ENCODE results near the gene CHN2.
A peak's percentile ranks its signal among the peaks of the same experiment; 100 is the strongest.
"Not testable (repeated sequence)": the region's sequence is repeated elsewhere in the genome, so short reads cannot be mapped to it uniquely, and the experiment has no call there.

CHN2 gene

DNA sequence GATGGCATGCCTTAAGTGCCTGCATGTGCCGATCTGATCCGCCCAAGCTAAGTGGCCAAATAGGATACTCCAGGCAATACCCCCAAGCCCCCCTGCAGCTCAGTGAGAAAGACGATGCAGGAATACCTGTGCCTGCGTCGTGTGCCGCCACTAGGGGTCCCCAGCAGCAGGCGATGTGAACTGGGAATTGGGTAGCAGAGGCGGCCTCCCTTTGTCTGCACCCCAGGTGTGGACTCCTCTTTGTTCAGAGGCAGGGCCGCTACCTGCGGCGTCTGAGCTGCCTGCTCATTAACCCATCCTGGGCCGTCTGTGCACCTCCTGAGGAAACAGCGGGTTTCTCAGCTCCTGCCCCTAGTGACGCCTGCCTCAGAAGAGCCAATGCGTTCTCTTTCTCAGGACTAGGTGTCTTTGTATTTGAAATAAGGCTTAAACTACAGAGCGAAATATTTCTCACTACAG is 4.8 kb upstream of the CHN2 start:
- DNase-seq (ENCODE audit: low read depth, low spot score): peak; percentile 8

DNA sequence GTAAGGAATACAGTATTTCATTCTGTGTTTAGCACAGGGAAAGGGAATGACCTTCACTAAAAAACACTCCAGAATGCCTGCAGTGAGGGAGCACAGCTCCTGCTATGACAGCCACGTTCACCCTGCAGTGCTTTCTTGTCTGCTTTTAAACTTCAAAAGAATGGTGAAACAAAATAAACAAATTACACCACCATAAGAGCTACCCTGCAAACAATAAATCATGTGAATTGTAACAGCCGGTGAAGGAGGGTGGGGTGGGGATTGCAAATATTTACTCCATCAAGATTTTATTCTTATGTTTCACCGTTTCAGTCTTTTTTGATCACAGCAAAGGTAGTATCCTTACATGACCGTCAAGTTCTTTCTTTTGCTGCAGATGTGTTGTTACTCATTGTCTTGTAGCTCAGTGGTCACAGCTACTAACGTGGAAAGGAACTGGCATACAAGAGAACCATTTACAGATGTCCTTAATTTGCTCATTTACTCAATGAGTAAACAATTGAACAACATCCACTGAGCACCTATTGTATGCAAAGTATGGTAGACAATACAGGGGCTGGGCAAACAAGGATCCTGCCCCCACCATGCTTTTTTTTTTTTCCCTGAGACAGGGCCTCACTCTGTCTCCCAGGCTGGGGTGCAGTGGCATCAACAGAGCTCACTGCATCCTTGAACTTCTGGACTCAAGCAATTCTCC is 4.1 kb upstream of the CHN2 start:
- no peak for DNase-seq (ENCODE audit: low read depth, low spot score)

DNA sequence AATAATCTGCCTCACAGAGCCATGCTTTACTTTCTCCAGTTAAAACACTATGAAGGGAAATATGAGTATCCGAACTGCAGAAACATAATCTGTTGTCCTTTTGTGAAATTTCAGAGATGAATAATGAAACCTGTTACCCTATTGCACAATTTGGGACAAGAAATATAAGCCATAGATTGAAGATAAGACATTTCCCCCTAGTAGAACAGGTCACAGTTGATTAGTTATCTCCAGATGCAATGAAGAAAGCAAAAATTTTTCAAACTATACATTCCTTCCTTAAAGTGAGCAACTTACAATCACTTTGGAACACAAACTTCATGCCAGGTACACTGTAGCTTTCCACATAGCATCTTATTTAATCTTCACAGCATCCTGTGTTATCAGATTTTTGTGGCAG is 2.3 kb upstream of the CHN2 start:
- DNase-seq (ENCODE audit: low read depth, low spot score): no peak

DNA sequence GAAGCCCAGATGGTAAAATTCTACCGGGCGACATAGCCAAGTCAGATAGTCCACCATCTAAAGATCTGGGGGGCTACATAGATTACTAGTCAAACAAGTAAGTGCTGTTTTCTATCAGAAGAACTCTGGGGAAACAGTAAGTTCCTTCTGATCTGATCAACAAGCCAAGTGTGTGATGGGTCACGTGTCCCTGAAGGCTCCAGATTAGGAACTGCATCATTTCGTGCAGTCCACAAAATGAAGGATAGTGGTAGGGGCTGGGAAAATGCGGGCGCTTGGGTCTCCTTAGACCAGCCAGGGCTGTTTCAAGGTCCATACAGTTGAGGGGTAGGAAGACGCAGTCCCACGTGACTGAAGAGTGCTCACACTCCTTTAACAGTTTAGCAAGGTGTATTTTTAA is 1.8 kb upstream of the CHN2 start:
- no peak for DNase-seq (ENCODE audit: low read depth, low spot score)

DNA sequence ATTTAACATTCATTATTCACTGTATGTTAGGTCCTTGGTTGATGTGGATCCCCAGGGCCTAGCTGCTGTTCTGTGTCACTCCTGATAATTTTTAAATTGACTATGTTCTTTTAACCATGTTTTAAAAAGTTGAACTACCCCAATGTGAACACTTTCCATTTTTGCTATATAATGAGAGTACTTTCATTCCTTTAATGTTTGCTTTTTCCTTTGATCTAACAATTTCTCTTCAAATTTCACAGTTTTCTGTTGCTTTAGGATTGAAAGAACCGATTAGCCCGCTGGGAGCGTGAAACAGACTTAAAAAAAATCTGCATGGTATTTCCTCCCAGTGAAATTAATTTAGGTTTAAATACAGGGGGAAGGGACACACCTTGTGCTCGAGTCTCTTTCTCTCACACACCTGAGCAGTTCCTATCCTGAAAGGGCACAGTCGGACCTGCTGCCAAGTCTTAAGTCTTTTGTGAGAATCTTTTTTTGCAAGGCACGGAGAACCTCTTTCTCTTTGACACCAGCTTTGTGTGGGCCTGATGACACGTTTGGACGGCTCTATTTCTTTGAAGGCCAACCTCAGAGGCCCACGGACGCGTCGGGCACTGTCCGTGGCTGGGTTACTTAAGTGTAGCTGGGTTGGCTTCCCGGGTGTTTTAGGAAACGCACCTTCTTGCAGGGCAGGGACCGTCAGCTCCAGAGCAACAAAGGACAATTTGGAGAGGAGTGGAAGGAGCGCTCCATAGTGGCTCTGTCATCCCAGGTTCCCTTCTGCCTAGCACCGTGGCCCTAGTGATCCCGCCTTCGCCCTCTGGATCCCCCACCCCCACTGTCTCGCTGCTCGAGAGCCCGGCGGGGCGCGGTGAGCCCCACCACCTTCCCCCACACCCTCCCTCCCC is 1.0 kb upstream of the CHN2 start:
- no peak for DNase-seq (ENCODE audit: low read depth, low spot score)

DNA sequence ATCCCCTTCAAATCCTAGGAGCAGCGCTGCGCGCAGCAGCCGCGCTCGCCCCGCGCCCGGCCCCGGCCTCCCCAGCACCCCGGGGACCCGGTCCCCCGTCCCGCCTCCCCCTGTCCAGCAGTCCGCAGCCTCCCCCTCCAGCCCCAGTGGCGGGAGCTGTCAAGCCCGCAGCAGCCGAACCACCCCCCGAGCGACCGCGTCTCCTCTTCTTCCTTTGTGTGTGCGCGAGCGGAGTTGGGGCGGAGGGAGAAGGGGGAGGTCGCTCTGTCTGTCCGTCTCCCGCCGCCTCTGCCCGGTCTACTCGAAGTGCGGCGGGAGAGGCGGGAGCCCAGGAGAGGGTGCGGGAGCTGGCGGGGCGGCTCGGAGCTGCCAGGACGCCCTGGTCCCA is 375 bp upstream of the CHN2 start:
- no peak for DNase-seq (ENCODE audit: low read depth, low spot score)

DNA sequence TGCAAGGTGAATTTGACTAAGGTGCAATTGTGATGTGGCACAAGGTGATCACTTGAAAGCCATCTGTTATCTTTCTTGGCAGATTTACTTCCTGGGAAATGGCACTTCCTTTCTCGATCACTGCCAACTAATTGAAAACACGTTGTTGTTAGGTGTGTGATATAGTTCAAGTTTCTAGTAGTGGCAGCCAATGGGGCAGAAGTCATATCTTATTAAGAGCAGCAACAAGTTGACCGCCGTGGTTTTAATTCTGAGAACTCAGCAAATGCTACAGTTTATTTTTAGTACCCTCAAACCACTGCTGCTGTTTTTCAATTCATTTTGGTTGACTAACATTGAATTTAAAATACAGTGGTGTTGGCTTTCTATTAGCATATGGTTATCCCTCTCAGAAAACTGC is 1.6 kb downstream of the CHN2 start:
- DNase-seq (ENCODE audit: low read depth, low spot score): no peak

DNA sequence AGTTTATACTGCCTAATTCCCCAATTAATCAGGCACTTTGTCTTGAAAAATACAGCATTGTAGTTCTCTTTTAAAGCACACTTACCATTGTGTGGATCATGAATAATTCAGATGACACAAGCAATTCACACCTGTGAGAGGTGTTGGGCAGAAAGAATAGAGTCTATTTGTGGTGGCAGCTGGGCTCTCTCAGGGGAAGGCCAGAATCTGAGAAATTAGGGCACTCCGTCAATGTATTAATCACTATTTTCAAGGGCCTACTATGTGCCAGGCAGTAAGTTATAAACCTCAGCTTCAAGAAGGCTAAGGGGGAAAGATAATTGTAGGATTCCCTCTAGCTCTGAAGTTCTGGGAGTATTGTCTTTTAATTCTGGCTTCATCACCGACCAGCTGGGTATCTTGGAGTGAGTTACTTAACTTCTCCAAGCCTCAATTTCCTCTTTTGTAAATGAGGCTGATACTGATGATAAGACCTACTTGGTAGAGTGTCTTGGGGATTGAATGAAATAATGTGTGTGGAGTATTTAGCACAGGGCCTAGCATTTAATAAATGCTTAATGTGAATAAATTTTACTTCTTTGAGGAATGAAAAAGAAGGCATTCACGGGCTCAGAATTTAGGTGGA is 2.5 kb downstream of the CHN2 start:
- no peak for DNase-seq (ENCODE audit: low read depth, low spot score)

DNA sequence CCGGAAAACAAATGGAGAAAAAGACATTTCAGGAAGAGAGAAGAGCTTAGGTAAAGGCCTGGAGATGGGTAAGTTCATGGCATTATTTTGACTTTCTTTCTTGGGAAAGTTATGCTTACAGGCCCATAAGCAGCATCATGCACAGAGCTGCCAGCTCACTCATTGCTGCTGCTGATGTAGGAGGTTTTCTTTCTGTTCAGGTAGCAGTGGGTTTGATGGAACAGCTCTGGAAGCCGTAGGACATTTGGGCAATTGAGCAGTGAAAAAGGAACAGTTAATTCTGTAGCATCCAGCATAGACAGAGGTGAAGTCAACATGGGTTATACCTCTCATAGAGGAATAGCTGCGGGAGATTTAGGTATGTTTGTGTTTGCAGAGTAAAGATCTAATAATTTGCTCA is 3.3 kb downstream of the CHN2 start:
- no peak for DNase-seq (ENCODE audit: low read depth, low spot score)

DNA sequence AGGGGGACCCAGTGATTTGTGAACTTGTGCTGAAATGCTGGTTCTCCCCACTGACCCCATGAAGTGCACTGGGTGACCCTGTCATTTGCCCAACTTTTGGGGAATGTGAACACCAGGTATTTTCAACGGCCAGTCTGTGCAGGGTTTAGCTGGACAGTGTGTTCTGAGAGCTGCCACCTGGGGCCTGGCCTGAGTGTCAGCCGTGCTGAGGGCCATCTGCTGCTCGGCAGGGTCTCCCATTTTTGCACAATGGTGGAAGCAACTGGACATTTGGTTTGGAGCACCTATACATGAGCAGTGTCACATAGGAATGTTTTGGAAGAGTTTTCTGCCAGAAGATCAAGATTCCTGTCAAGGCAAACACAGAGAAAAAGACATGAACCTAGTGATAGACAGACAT is 5.2 kb downstream of the CHN2 start:
- DNase-seq (ENCODE audit: low read depth, low spot score): no peak

DNA sequence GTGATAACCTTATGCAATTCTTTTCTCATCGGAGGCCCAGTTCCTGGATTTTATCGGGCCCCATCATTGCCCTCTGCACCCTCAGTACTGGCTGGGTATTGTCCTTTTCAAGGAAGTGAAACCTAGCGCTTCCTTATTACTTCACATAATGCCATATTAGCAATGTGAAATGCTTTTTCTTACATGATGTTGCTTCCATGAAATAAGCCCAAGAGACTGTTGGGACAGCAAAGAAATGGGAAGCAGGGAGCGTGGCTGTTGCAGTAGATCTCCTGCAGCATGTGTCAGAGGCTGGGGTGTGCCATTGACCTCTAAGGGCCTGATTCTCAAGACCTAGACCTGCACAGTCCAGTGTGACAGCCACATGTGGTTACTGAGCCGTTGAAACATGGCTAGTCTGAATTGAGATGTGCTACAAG is 8.1 kb downstream of the CHN2 start:
- DNase-seq (ENCODE audit: low read depth, low spot score): no peak

DNA sequence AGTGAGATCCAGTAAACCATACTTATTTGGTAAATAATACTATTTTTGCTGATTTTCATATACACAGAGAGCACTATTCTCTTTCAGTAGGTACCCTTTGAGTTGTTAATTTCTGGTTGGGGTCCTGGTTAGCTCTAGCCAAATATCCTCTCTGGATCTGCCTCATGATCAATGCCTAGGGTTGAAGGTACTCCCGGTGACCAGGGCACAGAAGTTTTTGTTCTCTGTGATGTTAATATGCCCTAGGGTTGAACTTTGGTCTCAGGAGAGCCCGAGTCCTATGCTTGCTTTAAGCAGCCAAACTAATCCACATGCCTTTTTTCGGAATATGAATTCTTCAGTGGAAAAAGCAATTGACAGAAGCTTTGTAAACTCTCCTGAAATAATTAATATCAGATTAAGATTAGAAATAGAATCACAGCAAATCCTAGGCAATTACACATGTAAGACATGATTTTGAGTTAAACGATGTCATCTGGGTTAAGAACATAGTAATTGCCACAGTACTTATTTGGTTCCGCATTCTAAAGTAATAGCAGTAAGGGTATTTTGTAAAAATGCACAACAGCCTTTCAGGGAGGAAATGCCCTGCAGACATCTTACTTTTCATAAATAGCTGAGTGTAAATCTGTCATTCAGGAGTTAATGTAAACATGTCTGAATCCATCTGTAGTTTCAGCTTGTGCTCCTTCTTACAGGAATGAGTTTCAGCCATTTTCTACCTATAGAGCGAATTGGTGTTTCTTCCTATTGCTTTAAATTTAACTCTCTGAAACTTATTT is 10.1 kb downstream of the CHN2 start:
- DNase-seq (ENCODE audit: low read depth, low spot score): no peak

DNA sequence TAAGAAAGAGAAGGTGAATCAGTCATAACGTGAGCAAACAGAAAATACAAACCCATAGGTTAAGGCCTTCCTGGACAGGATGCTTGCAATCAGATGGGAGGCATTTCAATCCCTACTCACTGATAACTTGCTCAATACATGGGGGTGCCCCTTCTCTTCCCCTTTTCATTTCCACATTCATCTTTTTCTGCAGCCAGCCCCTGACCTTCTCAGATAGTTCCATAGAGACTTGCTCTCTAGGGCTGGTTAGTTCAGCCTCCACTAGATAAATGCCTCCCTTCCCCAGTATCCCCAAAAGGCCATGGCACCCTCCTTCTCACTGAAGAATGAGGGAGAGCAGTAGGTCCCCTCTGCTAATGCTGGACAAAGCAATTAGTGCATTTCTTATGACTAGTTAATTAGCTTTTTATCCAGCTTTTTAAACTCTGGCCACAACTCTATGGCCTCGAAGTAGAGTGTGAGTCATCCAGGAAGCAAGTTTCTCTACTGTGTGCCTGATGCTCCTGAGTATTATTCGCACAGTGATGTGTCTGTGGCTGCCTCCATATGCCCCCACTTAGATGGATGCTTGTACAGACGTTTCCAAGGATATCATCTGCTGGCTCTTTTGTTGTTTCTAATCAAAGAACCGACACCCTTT is 12.7 kb downstream of the CHN2 start:
- no peak for DNase-seq (ENCODE audit: low read depth, low spot score)

DNA sequence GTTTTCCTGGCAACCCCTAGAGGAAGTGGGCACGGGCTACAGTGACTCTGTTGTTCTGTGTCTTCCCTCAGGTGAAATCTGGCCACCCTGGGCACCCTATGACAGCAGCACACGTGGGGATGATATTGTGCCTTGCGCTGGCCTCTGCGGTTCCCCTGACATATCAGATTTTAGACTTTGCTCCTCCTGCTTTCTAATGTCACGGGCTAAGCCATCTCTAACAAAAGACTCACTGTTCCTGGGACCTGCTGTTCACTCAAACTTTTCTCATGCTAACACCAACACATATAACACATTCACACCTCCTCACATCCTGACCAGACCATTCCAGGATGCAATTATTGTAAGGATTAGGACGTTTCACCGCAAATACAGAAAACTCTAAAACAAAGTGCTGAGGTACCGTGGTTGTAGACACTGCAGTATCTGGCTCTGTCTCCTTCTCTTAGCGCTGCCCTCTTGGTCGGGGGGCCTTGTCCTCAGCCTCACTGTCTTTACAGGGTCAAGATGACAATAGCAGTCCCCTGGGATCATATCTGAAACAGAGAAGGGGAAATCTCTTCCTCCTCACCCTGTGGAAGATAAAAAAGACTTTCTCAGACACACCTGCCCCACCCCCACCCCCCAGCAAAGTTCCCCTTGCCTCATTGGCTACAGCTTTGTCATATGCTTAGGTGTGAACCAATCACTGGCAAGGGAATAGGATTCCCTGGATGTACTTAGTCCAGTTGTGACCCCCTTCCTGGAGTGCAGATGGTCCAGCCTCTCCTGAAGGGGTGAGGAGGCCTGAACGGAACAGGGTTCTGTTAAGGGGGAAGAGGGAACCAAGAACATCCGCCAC is 14.1 kb downstream of the CHN2 start:
- no peak for DNase-seq (ENCODE audit: low read depth, low spot score)

DNA sequence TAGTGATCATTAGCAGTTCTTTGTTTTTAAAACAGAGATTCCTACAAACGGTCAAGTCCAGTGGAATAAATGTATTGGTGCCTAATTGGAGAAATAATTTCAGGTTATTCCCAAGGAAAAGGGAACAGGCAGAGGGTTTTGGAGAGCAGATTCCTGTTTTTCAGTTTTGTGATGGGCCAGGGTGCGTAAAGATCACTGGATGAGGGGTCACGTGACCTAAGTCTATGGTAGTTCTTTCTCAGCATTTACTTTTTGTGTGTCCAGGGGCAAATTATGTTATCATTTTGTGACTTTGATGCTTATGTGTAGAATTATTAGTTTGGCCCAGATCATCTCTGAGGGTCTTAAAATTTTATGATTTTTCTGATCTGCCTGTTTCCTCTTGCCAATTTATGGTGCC is 15.2 kb downstream of the CHN2 start:
- DNase-seq (ENCODE audit: low read depth, low spot score): no peak

DNA sequence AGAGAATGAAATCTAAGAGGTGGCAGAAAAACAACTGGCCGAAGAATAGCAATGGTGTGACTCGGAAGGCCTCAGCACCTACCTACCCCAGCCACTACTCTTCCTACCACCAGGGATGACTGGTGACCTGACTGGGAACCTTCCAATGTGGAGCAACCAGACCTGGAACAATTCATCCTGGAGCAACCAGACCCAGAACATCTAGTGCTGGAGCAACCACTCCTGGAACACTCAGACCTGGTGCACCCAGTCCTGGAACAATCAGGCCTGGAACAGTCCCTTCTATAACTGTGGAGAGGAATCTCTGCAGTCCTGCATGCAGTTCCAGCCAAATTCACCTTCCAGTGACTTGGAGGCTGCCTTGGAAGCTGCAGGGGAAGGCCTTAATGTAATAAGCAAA is 18.2 kb downstream of the CHN2 start:
- not testable (repeated sequence) for DNase-seq (ENCODE audit: low read depth, low spot score)

DNA sequence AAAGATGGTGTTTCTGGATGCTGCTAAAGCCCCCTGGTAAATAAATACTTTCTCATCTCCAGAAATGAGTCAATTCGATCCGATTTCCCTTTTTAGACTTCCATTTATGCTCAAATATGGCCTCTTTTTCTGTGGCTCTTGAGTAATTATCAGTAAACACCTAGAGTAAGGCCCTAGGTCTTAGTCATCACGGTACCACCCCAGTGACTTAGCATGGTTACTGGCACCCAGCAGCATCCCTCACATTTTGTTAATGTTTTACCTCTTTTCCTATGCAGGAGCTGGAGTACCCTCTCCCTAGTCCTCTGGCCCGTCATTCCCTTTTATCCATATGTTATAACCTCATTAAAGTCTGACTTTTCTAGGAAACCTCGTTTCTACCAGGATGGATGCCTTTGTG is 19.5 kb downstream of the CHN2 start:
- no peak for DNase-seq (ENCODE audit: low read depth, low spot score)

DNA sequence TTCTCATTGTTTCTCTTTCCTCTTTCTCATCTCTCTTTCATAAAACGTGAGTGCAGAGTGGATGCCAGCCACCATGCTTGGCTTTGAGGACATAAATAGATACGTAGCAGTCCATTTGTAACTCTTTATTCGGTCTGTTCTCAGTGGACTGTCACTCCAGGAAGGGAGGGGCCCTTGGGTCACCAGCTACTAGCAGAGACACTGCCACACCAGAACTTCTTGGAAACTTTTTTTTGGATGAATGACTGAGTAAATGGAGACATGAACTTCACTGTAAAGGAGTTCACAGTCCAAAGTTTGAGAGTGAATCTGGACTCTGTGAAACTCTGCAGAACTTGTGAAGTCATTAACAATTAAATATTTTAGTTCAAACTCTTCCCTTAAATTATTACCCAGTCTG is 20.2 kb downstream of the CHN2 start:
- no peak for DNase-seq (ENCODE audit: low read depth, low spot score)

DNA sequence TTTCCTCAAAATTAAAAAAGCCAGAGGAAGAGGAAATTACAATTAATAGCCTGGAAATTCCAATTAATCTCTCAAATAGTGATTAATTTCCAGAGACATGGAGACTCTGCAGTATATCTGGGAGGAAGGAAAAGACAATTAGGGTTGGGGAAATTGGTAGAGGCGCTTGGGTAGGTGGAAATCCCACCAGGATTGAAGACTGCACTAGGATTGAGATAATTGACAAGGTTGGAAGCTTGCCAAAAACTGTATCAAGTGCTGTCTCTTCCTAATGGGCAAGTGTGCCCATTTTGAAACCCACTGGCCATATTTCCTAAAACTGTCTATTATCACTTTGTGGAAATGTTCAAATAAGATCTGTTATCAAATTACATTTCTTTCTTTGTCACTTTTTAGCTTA is 21.6 kb downstream of the CHN2 start:
- DNase-seq (ENCODE audit: low read depth, low spot score): no peak

DNA sequence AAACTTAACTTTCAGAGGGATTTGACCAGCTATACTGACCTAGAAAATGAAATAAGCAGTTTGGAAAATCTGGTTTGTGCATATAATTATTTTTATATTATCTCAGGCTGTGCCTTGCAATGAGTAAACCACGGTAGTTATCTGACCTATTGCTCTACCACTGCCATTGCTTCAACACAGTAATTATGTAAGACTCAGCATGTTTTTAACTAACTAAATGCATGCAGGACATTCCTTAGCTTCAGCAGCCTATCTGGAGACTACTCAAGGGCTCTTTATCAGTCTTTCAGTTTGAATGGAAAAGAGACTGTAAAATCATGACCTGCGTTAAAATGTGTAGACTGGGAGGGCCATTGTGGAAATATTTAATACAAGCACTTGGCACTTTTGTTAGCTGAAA is 22.5 kb downstream of the CHN2 start:
- no peak for DNase-seq (ENCODE audit: low read depth, low spot score)

DNA sequence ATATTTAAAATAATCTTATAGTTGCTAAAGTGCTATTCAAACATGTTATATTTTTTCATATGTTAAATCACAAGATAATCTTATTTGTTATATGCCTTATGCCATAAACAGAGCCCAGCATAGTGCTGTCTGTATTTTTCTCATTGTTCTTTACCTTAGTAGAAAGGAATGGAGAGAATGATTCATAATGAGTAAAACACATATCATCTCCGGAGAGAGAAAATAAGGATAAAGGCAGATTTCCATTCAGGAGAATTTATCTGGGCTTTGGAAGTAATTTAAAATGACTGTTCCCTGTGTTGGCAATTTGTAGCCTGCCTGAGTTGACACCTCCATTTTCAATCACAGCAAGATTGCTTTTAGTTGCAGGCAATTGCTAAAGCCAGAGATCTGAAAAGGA is 30.2 kb downstream of the CHN2 start:
- DNase-seq (ENCODE audit: low read depth, low spot score): no peak
